ENCODE results near the gene HOXB2. TPM values are rescaled to one million over a fixed set of nuclear protein-coding genes. Genes with fewer than 3 reads are reported as not detected.

The HOXB2 gene
- polyA plus RNA-seq, 2 of the 4 experiments (the other 2 are of a cell fraction) = 0.65 to 2.6 TPM

- Histone ChIP-seq H3K9me3 (no peaks in the 10 kb centered on the region), H3K4me3 (no peak overlapping the region), H3K27ac (no peak overlapping the region), H3K4me1 (peaks cover 13% of the 10 kb centered on the region; the same call in 2 of the 3 replicates), H3K4me2 (no peak overlapping the region)
- ChIA-PET CTCF (interaction anchor here (1.3 to 3.6 kb wide), 3 partner anchors 23 to 228 kb away, joined by 3 to 13 read pairs (median 6); no protein-coding TSS in a partner anchor), POLR2A (no interaction called here)
- ATAC-seq (no peak), FAIRE-seq (no peak), DNase-seq (ENCODE audit: low read depth in 1 of 2, low spot score in 1 of 2) (no peak)
- WGBS (ENCODE audit: missing lambda C conversion rate) = 92% methylated on average over 54 of the region's 73 CpGs
- TF ChIP-seq ESRRA (IDR thresholded peaks at IDR 0.05; ENCODE audit: borderline replicate concordance, low read length) (no peak), ZC3H11A (IDR thresholded peaks at IDR 0.05) (no peak), BCL3 (IDR thresholded peaks at IDR 0.05) (no peak), KDM5A (IDR thresholded peaks at IDR 0.05) (no peak), ELK1 (IDR thresholded peaks at IDR 0.05; ENCODE audit: low read depth, low read length) (no peak), CTCF (IDR thresholded peaks at IDR 0.05) (no peak), HEYL (CRISPR knock-in tag; IDR thresholded peaks at IDR 0.05) (no peak), HDAC2 (IDR thresholded peaks at IDR 0.05) (no peak), HOXB5 (CRISPR knock-in tag; IDR thresholded peaks at IDR 0.05) (no peak), EHMT2 (IDR thresholded peaks at IDR 0.05; ENCODE audit: low read depth) (no peak), FOSB (CRISPR knock-in tag; IDR thresholded peaks at IDR 0.05) (no peak), RNF2 (IDR thresholded peaks at IDR 0.05; ENCODE audit: borderline replicate concordance, low read depth) (no peak), RAD21 (conservative IDR thresholded peaks at IDR 0.05 in 1 of 2, IDR thresholded peaks at IDR 0.05 in 1 of 2) (no peak), REST (IDR thresholded peaks at IDR 0.05) (no peak), SREBF2 (IDR thresholded peaks at IDR 0.05) (no peak), ZFP36 (IDR thresholded peaks at IDR 0.05; ENCODE audit: borderline replicate concordance, partially characterized antibody) (no peak), ZNF302 (CRISPR knock-in tag; IDR thresholded peaks at IDR 0.05) (no peak), MYC (IDR thresholded peaks at IDR 0.05; ENCODE audit: borderline replicate concordance, low read length) (no peak)
These were observed 19.5 kb upstream of the HOXB2 start for GRCh38 chr17:48564188-48565021.

Data from A549 (cell line).